ENCODE data around the gene EPHA3. TPM values are rescaled to one million over a fixed set of nuclear protein-coding genes. Genes with fewer than 3 reads are reported as not detected.

EPHA3 gene
- polyA plus RNA-seq, 4 donors, result 3.5 to 6.9 (median 5.8) TPM

- DNase-seq (ENCODE audit: low read depth in 4 of 4, low spot score in 3 of 4), result no peak
Observed at GRCh38 chr3:89223188-89223587, 115.8 kb downstream of the EPHA3 start.

- no peak for DNase-seq (ENCODE audit: low read depth in 4 of 4, low spot score in 3 of 4)
Observed at GRCh38 chr3:89227218-89227617, 119.8 kb downstream of the EPHA3 start.

GRCh38 chr3:89227634-89228033, 120.2 kb downstream of the EPHA3 start:
- no peak for DNase-seq (ENCODE audit: low read depth in 4 of 4, low spot score in 3 of 4)

GRCh38 chr3:89232155-89232554, 124.7 kb downstream of the EPHA3 start:
- DNase-seq (ENCODE audit: low read depth in 4 of 4, low spot score in 3 of 4), result no peak

- no peak for DNase-seq (ENCODE audit: low read depth in 4 of 4, low spot score in 3 of 4)
Observed at GRCh38 chr3:89234620-89235019, 127.2 kb downstream of the EPHA3 start.

GRCh38 chr3:89238846-89239245, 131.4 kb downstream of the EPHA3 start:
- DNase-seq (ENCODE audit: low read depth in 4 of 4, low spot score in 3 of 4), result no peak

- DNase-seq (ENCODE audit: low read depth in 4 of 4, low spot score in 3 of 4), result no peak
Observed at GRCh38 chr3:89239774-89240173, 132.4 kb downstream of the EPHA3 start.

GRCh38 chr3:89245612-89246011, 138.2 kb downstream of the EPHA3 start:
- DNase-seq (ENCODE audit: low read depth in 4 of 4, low spot score in 3 of 4), result no peak

- no peak for DNase-seq (ENCODE audit: low read depth in 4 of 4, low spot score in 3 of 4)
Observed at GRCh38 chr3:89246326-89246725, 138.9 kb downstream of the EPHA3 start.

- no peak for DNase-seq (ENCODE audit: low read depth in 4 of 4, low spot score in 3 of 4)
Observed at GRCh38 chr3:89250742-89251141, 143.3 kb downstream of the EPHA3 start.

- no peak for DNase-seq (ENCODE audit: low read depth in 4 of 4, low spot score in 3 of 4)
Observed at GRCh38 chr3:89252016-89252415, 144.6 kb downstream of the EPHA3 start.

GRCh38 chr3:89252860-89253259, 145.4 kb downstream of the EPHA3 start:
- DNase-seq (ENCODE audit: low read depth in 4 of 4, low spot score in 3 of 4), result no peak

- no peak for DNase-seq (ENCODE audit: low read depth in 4 of 4, low spot score in 3 of 4)
Observed at GRCh38 chr3:89256395-89256794, 149.0 kb downstream of the EPHA3 start.

GRCh38 chr3:89256882-89257281, 149.5 kb downstream of the EPHA3 start:
- DNase-seq (ENCODE audit: low read depth in 4 of 4, low spot score in 3 of 4), result no peak

GRCh38 chr3:89260721-89261120, 153.3 kb downstream of the EPHA3 start:
- no peak for DNase-seq (ENCODE audit: low read depth in 4 of 4, low spot score in 3 of 4)

- DNase-seq (ENCODE audit: low read depth in 4 of 4, low spot score in 3 of 4), result no peak
Observed at GRCh38 chr3:89261673-89262072, 154.3 kb downstream of the EPHA3 start.

GRCh38 chr3:89262309-89262929, 155.0 kb downstream of the EPHA3 start:
- no peak for DNase-seq (ENCODE audit: low read depth in 4 of 4, low spot score in 3 of 4)

GRCh38 chr3:89264037-89264560, 156.7 kb downstream of the EPHA3 start:
- DNase-seq (ENCODE audit: low read depth in 4 of 4, low spot score in 3 of 4), result no peak

GRCh38 chr3:89266074-89266473, 158.7 kb downstream of the EPHA3 start:
- DNase-seq (ENCODE audit: low read depth in 4 of 4, low spot score in 3 of 4), result no peak

- no peak for DNase-seq (ENCODE audit: low read depth in 4 of 4, low spot score in 3 of 4)
Observed at GRCh38 chr3:89268059-89268458, 160.6 kb downstream of the EPHA3 start.

GRCh38 chr3:89270201-89270600, 162.8 kb downstream of the EPHA3 start:
- no peak for DNase-seq (ENCODE audit: low read depth in 4 of 4, low spot score in 3 of 4)

GRCh38 chr3:89275001-89275400, 167.6 kb downstream of the EPHA3 start:
- DNase-seq (ENCODE audit: low read depth in 4 of 4, low spot score in 3 of 4), result no peak

GRCh38 chr3:89276116-89276515, 168.7 kb downstream of the EPHA3 start:
- DNase-seq (ENCODE audit: low read depth in 4 of 4, low spot score in 3 of 4), result no peak
